Endothelial cell of umbilical vein (primary cell): Measurements from ENCODE around the gene KIAA1191. TPM values are rescaled to one million over a fixed set of nuclear protein-coding genes. Genes with fewer than 3 reads are reported as not detected.

Experiments
- BruUV-seq: library from RNA; stranded (reverse); fragments of 400-500 nt; replicated peaks from 2 replicates; lab custom pipeline; 2021; lab: Mats Ljungman, UMichigan
- CTCF ChIA-PET: fragments of 300-600, 350-600 bp; sonication (Branson Sonifier 250); formaldehyde crosslinking; loops from one replicate; lab custom pipeline; 2021; ENCODE audit warnings: antibody characterized with exemption, inconsistent platforms; lab: Charles Lee
- POLR2A ChIA-PET: fragments of 300-600, 350-600 bp; sonication (Branson Sonifier 250); formaldehyde crosslinking; loops from one replicate; lab custom pipeline; 2021; ENCODE audit warnings: antibody characterized with exemption, inconsistent platforms; lab: Charles Lee
- DNase-seq: peaks from one replicate; pipeline ENCODE4 v3.0.0-alpha.2; 2011; ENCODE audit warnings: low read depth, low spot score
- FAIRE-seq: peaks from 2 replicates; lab custom pipeline; 2011; peaks lifted over from hg19 to GRCh38; lab: Jason Lieb, UNC
- H2AFZ ChIP-seq: 2 replicates; pipeline ENCODE4 v1.6.0; 2012; ENCODE audit warnings: low read depth, low read length, control low read depth, inconsistent platforms
- H3K27ac ChIP-seq: 2 replicates; pipeline ENCODE4 v1.5.1; 2011; ENCODE audit warnings: low read depth, mild to moderate bottlenecking, control low read depth, low read length, moderate library complexity; ENCODE audit not compliant: insufficient read depth
- H3K27me3 ChIP-seq, 2 experiments: 2 replicates each; pipeline versions ENCODE4 v1.6.0 to v1.6.1; 2011; ENCODE audit warnings: low read length in 2 of 2, mixed read lengths in 1 of 2; ENCODE audit not compliant: control insufficient read depth in 2 of 2, insufficient read depth in 2 of 2
- H3K36me3 ChIP-seq, 2 experiments: 2 replicates in 1 of 2; 3 replicates in 1 of 2; pipeline ENCODE4 v1.5.1; 2011; ENCODE audit warnings: low read length in 2 of 2, mild to moderate bottlenecking in 1 of 2, moderate library complexity in 1 of 2; ENCODE audit not compliant: control insufficient read depth in 2 of 2, insufficient read depth in 2 of 2; ENCODE audit errors: extremely low read depth in 1 of 2
- H3K4me1 ChIP-seq: 3 replicates; pipeline ENCODE4 v1.5.1; 2011; ENCODE audit warnings: mild to moderate bottlenecking, low read length; ENCODE audit not compliant: control insufficient read depth, insufficient read depth; ENCODE audit errors: extremely low read depth
- H3K4me2 ChIP-seq: 2 replicates; pipeline ENCODE4 v1.6.1; 2011; ENCODE audit warnings: low read length, control low read depth, mixed read lengths; ENCODE audit not compliant: insufficient read depth
- H3K4me3 ChIP-seq, 3 experiments: fragments of 200-600 bp in 1 of 3; sonication (generic), shearing (Covaris generic) in 1 of 3; replicated peaks in 1 of 3; 2 replicates each; pipeline ENCODE4 v1.5.1; 2011 to 2016; ENCODE audit warnings: control low read depth in 3 of 3, low read length in 3 of 3, mild to moderate bottlenecking in 2 of 3, inconsistent platforms in 1 of 3, low read depth in 1 of 3, moderate library complexity in 1 of 3; ENCODE audit not compliant: insufficient read depth in 1 of 3
- H3K79me2 ChIP-seq: 2 replicates; pipeline ENCODE4 v1.6.0; 2012; ENCODE audit warnings: low read length, inconsistent platforms; ENCODE audit not compliant: control insufficient read depth, insufficient read depth
- H3K9ac ChIP-seq: replicated peaks from 2 replicates; pipeline ENCODE3; 2011; ENCODE audit warnings: low read length, control low read depth; ENCODE audit not compliant: insufficient read depth; ENCODE audit errors: extremely low read depth
- H3K9me1 ChIP-seq: replicated peaks from 3 replicates; pipeline ENCODE4 v1.6.0; 2011; ENCODE audit warnings: mild to moderate bottlenecking, low read length; ENCODE audit not compliant: control insufficient read depth, insufficient read depth; ENCODE audit errors: extremely low read depth
- H3K9me3 ChIP-seq: replicated peaks from 2 replicates; pipeline ENCODE4 v1.5.1; 2012; ENCODE audit warnings: low read length, inconsistent platforms; ENCODE audit not compliant: control insufficient read depth, insufficient read depth
- H4K20me1 ChIP-seq: replicated peaks from 2 replicates; pipeline ENCODE3; 2011; ENCODE audit warnings: mild to moderate bottlenecking, low read length; ENCODE audit not compliant: control insufficient read depth, insufficient read depth; ENCODE audit errors: extremely low read depth
- EZH2 ChIP-seq: IDR thresholded peaks from 2 replicates; pipeline ENCODE4 v1.6.1; 2012; ENCODE audit warnings: borderline replicate concordance, low read depth, mild to moderate bottlenecking, moderate library complexity, low read length, inconsistent platforms; ENCODE audit not compliant: severe bottlenecking
- FOS ChIP-seq: IDR thresholded peaks from 2 replicates; pipeline ENCODE4 v1.6.1; 2011; ENCODE audit warnings: mild to moderate bottlenecking, low read length, moderate library complexity, borderline replicate concordance; ENCODE audit not compliant: insufficient read depth
- GATA2 ChIP-seq: IDR thresholded peaks from 2 replicates; pipeline ENCODE4 v1.7.0; 2011; ENCODE audit warnings: low read depth, mild to moderate bottlenecking, moderate library complexity, mixed read lengths, low read length; ENCODE audit not compliant: insufficient read length, insufficient read depth
- JUN ChIP-seq: IDR thresholded peaks from 2 replicates; pipeline ENCODE4 v1.6.1; 2011; ENCODE audit warnings: borderline replicate concordance, low read depth; ENCODE audit not compliant: insufficient read length, insufficient read depth
- MYC ChIP-seq: IDR thresholded peaks from one replicate; pipeline ENCODE4 v1.6.1; 2011; ENCODE audit warnings: mild to moderate bottlenecking, low read depth, low read length
- POLR2A ChIP-seq: IDR thresholded peaks from 2 replicates; pipeline ENCODE4 v1.6.1; 2012; ENCODE audit warnings: low read depth, mild to moderate bottlenecking, control low read depth, low read length
- POLR2AphosphoS5 ChIP-seq: IDR thresholded peaks from 2 replicates; pipeline ENCODE4 v1.6.1; 2012; ENCODE audit warnings: low read depth, mild to moderate bottlenecking, control low read depth, low read length, moderate library complexity; ENCODE audit not compliant: insufficient read depth
- dilution Hi-C: fragments of 300-500 bp; cut with MboI; formaldehyde crosslinking; loops from one replicate; pipeline ENCODE4 v1.15.0; 2019; ENCODE audit warnings: low sequenced_read_pairs; ENCODE audit not compliant: extremely low pct_ligation_motif_present
- intact Hi-C: fragments of 100-400 bp; cut with micrococcal nuclease; formaldehyde crosslinking; loops from one replicate; pipeline ENCODE4 v1.10.0; 2022
- polyA plus RNA-seq, 4 experiments: library from polyadenylated mRNA; depleted of rRNA in 3 of 4; stranded (reverse) in 3 of 4; unstranded in 1 of 4; fragments of >200 nt; gene quantifications; 2 replicates each; pipeline versions ENCODE4 v1.2.1 to v1.2.3, GENCODE V29; 2011 to 2012; ENCODE audit warnings: missing spikeins in 1 of 4
- total RNA-seq: library from RNA; stranded (reverse); gene quantifications from 2 replicates; pipeline ENCODE4 v1.2.3, GENCODE V29; 2021
- TF ChIP-seq, protein P1 (sequence below): IDR thresholded peaks from 2 replicates; pipeline ENCODE4 v1.6.1; 2011; ENCODE audit not compliant: insufficient read depth, insufficient read length
- TF ChIP-seq, protein P2 (sequence below), 2 donors: IDR thresholded peaks; 1 replicate in 1 of 2; 2 replicates in 1 of 2; pipeline ENCODE4 v1.5.1; 2011; ENCODE audit warnings: low read length in 2 of 2, mild to moderate bottlenecking in 2 of 2, moderate library complexity in 2 of 2, control low read depth in 1 of 2, inconsistent platforms in 1 of 2, low read depth in 1 of 2; ENCODE audit not compliant: insufficient read depth in 1 of 2; ENCODE audit errors: extremely low read depth in 1 of 2

The KIAA1191 gene
- total and polyA plus RNA-seq, 2 donors (not counting 3 experiments of a cell fraction or from before 2014, with no cell fraction given) = 114 to 116 TPM

DNA sequence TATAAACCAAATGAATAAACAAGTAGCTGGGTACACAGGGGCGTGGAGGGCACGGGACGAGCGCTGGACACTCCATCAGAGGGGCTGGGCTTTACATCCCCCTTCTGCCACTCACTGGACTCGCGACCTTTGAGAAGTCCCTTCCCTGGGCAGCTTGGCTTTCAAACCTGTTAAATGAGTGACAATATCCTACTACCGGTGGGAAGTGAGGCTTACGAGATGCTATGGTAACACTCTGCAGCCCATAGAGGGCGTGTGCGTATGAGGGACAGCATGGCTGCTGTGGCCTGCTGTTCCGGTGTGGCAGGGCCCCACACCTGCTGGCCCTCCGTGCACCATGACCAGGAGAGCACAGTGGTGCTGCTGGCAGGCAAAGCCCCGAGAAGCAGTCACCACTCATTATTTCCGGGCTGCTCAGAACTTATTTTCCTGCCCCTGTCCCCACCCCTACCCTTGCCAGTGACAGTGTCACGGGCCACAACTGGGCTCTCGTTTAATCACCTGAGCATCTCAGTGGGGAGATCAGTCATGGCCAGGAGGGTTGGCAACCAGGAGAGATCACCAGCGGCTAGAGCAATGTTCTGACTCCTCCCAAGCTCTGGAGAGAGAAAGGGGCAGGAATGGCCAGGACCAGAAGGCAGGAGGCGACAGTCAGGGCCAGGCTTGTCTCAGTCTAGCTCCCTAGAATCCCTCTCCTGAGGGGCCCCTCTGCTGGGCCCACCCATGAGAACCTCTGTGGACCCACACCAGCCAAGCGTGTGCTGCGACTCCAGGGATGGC, 44.3 kb upstream of the KIAA1191 start:
- TF ChIP-seq POLR2A = no peak
- TF ChIP-seq, protein P1, sequence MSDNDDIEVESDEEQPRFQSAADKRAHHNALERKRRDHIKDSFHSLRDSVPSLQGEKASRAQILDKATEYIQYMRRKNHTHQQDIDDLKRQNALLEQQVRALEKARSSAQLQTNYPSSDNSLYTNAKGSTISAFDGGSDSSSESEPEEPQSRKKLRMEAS = no peak
- no peak for TF ChIP-seq FOS
- TF ChIP-seq, protein P2, sequence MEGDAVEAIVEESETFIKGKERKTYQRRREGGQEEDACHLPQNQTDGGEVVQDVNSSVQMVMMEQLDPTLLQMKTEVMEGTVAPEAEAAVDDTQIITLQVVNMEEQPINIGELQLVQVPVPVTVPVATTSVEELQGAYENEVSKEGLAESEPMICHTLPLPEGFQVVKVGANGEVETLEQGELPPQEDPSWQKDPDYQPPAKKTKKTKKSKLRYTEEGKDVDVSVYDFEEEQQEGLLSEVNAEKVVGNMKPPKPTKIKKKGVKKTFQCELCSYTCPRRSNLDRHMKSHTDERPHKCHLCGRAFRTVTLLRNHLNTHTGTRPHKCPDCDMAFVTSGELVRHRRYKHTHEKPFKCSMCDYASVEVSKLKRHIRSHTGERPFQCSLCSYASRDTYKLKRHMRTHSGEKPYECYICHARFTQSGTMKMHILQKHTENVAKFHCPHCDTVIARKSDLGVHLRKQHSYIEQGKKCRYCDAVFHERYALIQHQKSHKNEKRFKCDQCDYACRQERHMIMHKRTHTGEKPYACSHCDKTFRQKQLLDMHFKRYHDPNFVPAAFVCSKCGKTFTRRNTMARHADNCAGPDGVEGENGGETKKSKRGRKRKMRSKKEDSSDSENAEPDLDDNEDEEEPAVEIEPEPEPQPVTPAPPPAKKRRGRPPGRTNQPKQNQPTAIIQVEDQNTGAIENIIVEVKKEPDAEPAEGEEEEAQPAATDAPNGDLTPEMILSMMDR (IDR thresholded peaks at IDR 0.05; ENCODE audit: extremely low read depth in 1 of 2, insufficient read depth in 1 of 2, low read depth in 1 of 2, low read length in 2 of 2) = no peak
- TF ChIP-seq EZH2 = no peak
- no peak for TF ChIP-seq GATA2
- TF ChIP-seq MYC = no peak
- TF ChIP-seq POLR2AphosphoS5 = no peak
- TF ChIP-seq JUN = no peak
- no peaks in the 10 kb centered on the region for H3K79me2 ChIP-seq
- no peaks in the 10 kb centered on the region for H3K9me1 ChIP-seq
- no peaks in the 10 kb centered on the region for H3K9me3 ChIP-seq
- H3K4me2 ChIP-seq = no peak overlapping the region
- H2AFZ ChIP-seq = no peak overlapping the region
- no peak overlapping the region for H3K9ac ChIP-seq
- H3K4me3 ChIP-seq = no peak overlapping the region
- POLR2A ChIA-PET = interaction anchor here (0.6 kb wide), 1 partner anchor 545 kb away, joined by 4 read pairs; no protein-coding TSS in a partner anchor
- DNase-seq = no peak
- H3K36me3 ChIP-seq = peaks cover 3 to 15% of the 10 kb centered on the region in 2 experiments
- H3K4me1 ChIP-seq = no peaks in the 10 kb centered on the region
- intact Hi-C loops = no loop called here
- no peak overlapping the region for H3K27ac ChIP-seq
- CTCF ChIA-PET = interaction anchor here (0.6 to 1.6 kb wide), 4 partner anchors 10 to 137 kb away, joined by 3 to 4 read pairs (median 3); no protein-coding TSS in a partner anchor
- H4K20me1 ChIP-seq = no peaks in the 10 kb centered on the region
- dilution Hi-C loops = no loop called here
- FAIRE-seq = no peak
- BruUV-seq = no TSS peak
- H3K27me3 ChIP-seq = no peaks in the 10 kb centered on the region
